Cardiac muscle cell (in vitro differentiated cells and primary cell): ENCODE measurements around the gene SLC30A9. TPM values are rescaled to one million over a fixed set of nuclear protein-coding genes. Genes with fewer than 3 reads are reported as not detected.

Experiments
- DNase-seq, 2 donors: peaks; one replicate each; pipeline versions ENCODE4 v3.0.0 to v3.0.0-alpha.2; 2010 to 2017; ENCODE audit warnings: low read depth in 1 of 2, low spot score in 1 of 2
- H3K27ac ChIP-seq: fragments of 200-600 bp; sonication (generic); 2 replicates; pipeline ENCODE4 v1.5.1; 2016
- H3K27me3 ChIP-seq: fragments of 200-600 bp; sonication (generic); 2 replicates; pipeline ENCODE4 v1.6.0; 2016; ENCODE audit warnings: control low read depth
- H3K36me3 ChIP-seq: fragments of 200-600 bp; sonication (generic); 2 replicates; pipeline ENCODE4 v1.5.1; 2016; ENCODE audit warnings: control low read depth
- H3K4me1 ChIP-seq: fragments of 200-600 bp; sonication (generic); 2 replicates; pipeline ENCODE4 v1.8.1; 2017; ENCODE audit warnings: low read depth, mild to moderate bottlenecking, mixed run types
- H3K4me3 ChIP-seq: fragments of 200-600 bp; sonication (generic); 2 replicates; pipeline ENCODE4 v1.5.1; 2016; ENCODE audit warnings: mild to moderate bottlenecking
- H3K9me3 ChIP-seq: fragments of 200-600 bp; sonication (generic); 2 replicates; pipeline ENCODE4 v1.5.1; 2017; ENCODE audit warnings: low read depth, mild to moderate bottlenecking, control low read depth
- polyA plus RNA-seq: library from polyadenylated mRNA; unstranded; fragments of >200 nt; fragmentation: Nextera tagmentation; extraction: Ambion mirVana; gene quantifications from 2 replicates; pipeline ENCODE4 v1.2.1, GENCODE V29; 2016
- total RNA-seq: library from RNA; depleted of rRNA; stranded (reverse); fragments of >200 nt; gene quantifications from 2 replicates; pipeline ENCODE4 v1.2.3, GENCODE V29; 2016
- TF ChIP-seq, protein P1 (sequence below): IDR thresholded peaks from 2 replicates; pipeline ENCODE4 v1.5.1; 2012; ENCODE audit warnings: low read depth, mild to moderate bottlenecking, low read length

Gene SLC30A9
- total and polyA plus RNA-seq, 2 experiments from 2014 or later, result 62.2 to 99.1 TPM

DNA sequence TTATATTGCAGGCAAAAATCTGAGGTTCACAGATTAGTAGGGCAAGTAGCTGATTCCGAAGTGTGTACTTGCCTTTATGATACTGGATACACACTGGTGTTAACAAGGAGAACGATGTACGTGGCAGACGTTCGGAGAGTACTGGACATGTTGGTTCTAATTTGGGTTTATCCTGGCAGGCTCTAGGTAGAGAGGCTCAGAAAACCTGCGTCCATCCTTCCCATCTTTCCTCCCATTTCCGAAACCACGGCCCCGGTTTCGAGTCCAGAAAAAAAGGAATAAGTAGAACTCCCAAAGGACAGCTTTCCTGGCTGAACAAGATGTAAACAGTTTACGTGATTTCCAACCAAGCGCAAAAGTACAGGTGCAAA lies 351 bp upstream of the SLC30A9 start:
- H3K36me3 ChIP-seq, result no peaks in the 10 kb centered on the region
- H3K27ac ChIP-seq, result peak overlapping the region; percentile 66
- TF ChIP-seq, protein P1, sequence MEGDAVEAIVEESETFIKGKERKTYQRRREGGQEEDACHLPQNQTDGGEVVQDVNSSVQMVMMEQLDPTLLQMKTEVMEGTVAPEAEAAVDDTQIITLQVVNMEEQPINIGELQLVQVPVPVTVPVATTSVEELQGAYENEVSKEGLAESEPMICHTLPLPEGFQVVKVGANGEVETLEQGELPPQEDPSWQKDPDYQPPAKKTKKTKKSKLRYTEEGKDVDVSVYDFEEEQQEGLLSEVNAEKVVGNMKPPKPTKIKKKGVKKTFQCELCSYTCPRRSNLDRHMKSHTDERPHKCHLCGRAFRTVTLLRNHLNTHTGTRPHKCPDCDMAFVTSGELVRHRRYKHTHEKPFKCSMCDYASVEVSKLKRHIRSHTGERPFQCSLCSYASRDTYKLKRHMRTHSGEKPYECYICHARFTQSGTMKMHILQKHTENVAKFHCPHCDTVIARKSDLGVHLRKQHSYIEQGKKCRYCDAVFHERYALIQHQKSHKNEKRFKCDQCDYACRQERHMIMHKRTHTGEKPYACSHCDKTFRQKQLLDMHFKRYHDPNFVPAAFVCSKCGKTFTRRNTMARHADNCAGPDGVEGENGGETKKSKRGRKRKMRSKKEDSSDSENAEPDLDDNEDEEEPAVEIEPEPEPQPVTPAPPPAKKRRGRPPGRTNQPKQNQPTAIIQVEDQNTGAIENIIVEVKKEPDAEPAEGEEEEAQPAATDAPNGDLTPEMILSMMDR, result no peak

DNA sequence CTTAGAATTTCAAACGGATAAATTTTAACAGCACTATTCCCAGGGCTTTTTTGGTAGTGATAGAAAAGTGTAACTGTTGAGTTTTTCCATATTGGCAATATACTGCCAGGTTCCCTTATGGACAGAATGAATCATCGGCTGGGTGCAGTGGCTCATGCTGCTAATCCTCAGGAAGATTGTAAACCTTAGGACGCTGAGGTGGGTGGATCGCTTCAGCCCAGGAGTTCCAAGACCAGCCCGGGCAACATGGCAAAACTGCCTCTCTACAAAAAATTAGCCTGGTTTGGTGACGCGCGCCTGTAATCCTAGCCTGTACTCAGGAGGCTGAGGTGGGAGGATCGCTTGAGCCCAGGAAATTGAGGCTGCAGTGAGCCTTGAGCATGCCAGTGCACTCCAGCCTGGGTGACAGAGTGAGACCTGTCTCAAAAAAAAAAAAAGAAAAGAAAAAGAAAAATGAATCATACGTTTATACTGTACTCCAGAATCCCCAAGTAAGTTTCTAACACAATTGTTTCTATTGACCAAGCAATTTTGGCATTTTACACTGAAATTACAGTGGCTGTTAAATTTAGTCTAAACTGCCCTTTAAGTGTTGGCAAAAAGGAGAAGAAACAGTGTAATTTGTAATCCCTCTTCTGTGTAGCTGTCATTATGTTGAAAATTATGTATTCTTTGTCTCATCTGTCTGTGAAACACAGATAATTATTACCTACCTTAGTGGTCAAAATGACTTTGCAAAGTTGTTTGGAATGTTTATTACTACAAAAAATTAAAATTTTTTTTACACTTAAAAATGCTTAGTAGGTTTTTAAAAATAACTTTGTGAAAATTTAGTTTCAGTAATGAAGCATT lies 1.8 kb downstream of the SLC30A9 start:
- Histone ChIP-seq H3K27me3 (no peaks in the 10 kb centered on the region), H3K4me3 (peak overlapping the region; percentile 92), H3K9me3 (no peaks in the 10 kb centered on the region), H3K4me1 (peaks cover 17% of the 10 kb centered on the region), H3K27ac (no peak overlapping the region), H3K36me3 (no peaks in the 10 kb centered on the region)
- peak in 1 of 2 donors; percentile 4 for DNase-seq
- TF ChIP-seq, protein P1, result no peak

More for the DNA sequence above, 351 bp upstream of the SLC30A9 start:
- no peaks in the 10 kb centered on the region for H3K27me3 ChIP-seq
- H3K4me3 ChIP-seq, result peak overlapping the region; percentile 92
- no peaks in the 10 kb centered on the region for H3K9me3 ChIP-seq
- H3K4me1 ChIP-seq, result peaks cover 17% of the 10 kb centered on the region
- peak in 1 of 2 donors; percentile 6 for DNase-seq

GRCh38 chr4:41992967-41993857 lies 2.9 kb downstream of the SLC30A9 start:
- TF ChIP-seq, protein P1, result no peak
- H3K9me3 ChIP-seq, result no peaks in the 10 kb centered on the region
- H3K4me3 ChIP-seq, result no peak overlapping the region
- H3K4me1 ChIP-seq, result peaks cover 23% of the 10 kb centered on the region
- H3K36me3 ChIP-seq, result no peaks in the 10 kb centered on the region
- no peak overlapping the region for H3K27ac ChIP-seq
- DNase-seq, result no peak
- no peaks in the 10 kb centered on the region for H3K27me3 ChIP-seq

GRCh38 chr4:41994461-41994985 lies 4.2 kb downstream of the SLC30A9 start:
- Histone ChIP-seq H3K27me3 (no peaks in the 10 kb centered on the region), H3K4me3 (no peak overlapping the region), H3K4me1 (peaks cover 25% of the 10 kb centered on the region), H3K36me3 (no peaks in the 10 kb centered on the region), H3K9me3 (no peaks in the 10 kb centered on the region), H3K27ac (no peak overlapping the region)
- TF ChIP-seq, protein P1, result no peak
- DNase-seq, result no peak

- peak in 1 of 2 donors; percentile 23 for DNase-seq
- H3K9me3 ChIP-seq, result no peaks in the 10 kb centered on the region
Measured at GRCh38 chr4:41998019-41998418, 7.7 kb downstream of the SLC30A9 start.

More at GRCh38 chr4:41998019-41998418, 7.7 kb downstream of the SLC30A9 start:
- H3K27ac ChIP-seq, result peak overlapping the region; percentile 79
- H3K4me3 ChIP-seq, result no peak overlapping the region
- H3K36me3 ChIP-seq, result peaks cover 9% of the 10 kb centered on the region
- TF ChIP-seq, protein P1, result no peak
- peaks cover 18% of the 10 kb centered on the region for H3K4me1 ChIP-seq
- H3K27me3 ChIP-seq, result no peaks in the 10 kb centered on the region
